Measurements from ENCODE around the gene ADAMTSL2.

- TF ChIP-seq CTCF (optimal IDR thresholded peaks at IDR 0.05 in 1 of 3, IDR thresholded peaks at IDR 0.05 in 1 of 3, conservative IDR thresholded peaks at IDR 0.05 in 1 of 3; ENCODE audit: extremely low read depth in 1 of 3, insufficient read depth in 2 of 3, low read length in 3 of 3) (no peak), EZH2 (IDR thresholded peaks at IDR 0.05; ENCODE audit: low read length) (no peak)
Observed at GRCh38 chr9:133566817-133567216, 32.3 kb downstream of the ADAMTSL2 start.
